H9 (cell line): ENCODE results near the gene MRPL16. TPM values are rescaled to one million over a fixed set of nuclear protein-coding genes. Genes with fewer than 3 reads are reported as not detected.

ENCODE experiments used
- DNase-seq: peaks from one replicate; pipeline ENCODE4 v3.0.0-alpha.2; 2017
- H2AFZ ChIP-seq: one replicate; pipeline ENCODE4 v1.6.1; 2013; ENCODE audit warnings: mild to moderate bottlenecking, low read length, control low read depth, moderate library complexity
- H2AK5ac ChIP-seq: 2 replicates; pipeline ENCODE4 v1.6.1; 2013; ENCODE audit warnings: low read length, control low read depth, mixed read lengths; ENCODE audit not compliant: insufficient read length
- H2BK120ac ChIP-seq: one replicate; pipeline ENCODE4 v1.6.1; 2013; ENCODE audit warnings: low read depth, mild to moderate bottlenecking, low read length, control low read depth, inconsistent platforms; ENCODE audit not compliant: poor library complexity, severe bottlenecking
- H2BK12ac ChIP-seq: 2 replicates; pipeline ENCODE4 v1.6.1; 2013; ENCODE audit warnings: low read length, control low read depth, mixed read lengths, low read depth; ENCODE audit not compliant: insufficient read length
- H2BK15ac ChIP-seq: 2 replicates; pipeline ENCODE4 v1.6.1; 2013; ENCODE audit warnings: low read depth, low read length, control low read depth
- H2BK20ac ChIP-seq: one replicate; pipeline ENCODE4 v1.6.1; 2013; ENCODE audit warnings: low read depth, mild to moderate bottlenecking, low read length, control low read depth, inconsistent platforms; ENCODE audit not compliant: poor library complexity, severe bottlenecking
- H2BK5ac ChIP-seq: 2 replicates; pipeline ENCODE4 v1.6.1; 2013; ENCODE audit warnings: low read length, control low read depth, mixed read lengths; ENCODE audit not compliant: insufficient read length
- H3K14ac ChIP-seq: 2 replicates; pipeline ENCODE4 v1.6.1; 2013; ENCODE audit warnings: low read length, control low read depth; ENCODE audit not compliant: insufficient read depth
- H3K18ac ChIP-seq: 2 replicates; pipeline ENCODE4 v1.6.1; 2013; ENCODE audit warnings: low read depth, mild to moderate bottlenecking, mixed read lengths, low read length, control low read depth; ENCODE audit not compliant: insufficient read length
- H3K23ac ChIP-seq: 2 replicates; pipeline ENCODE4 v1.6.1; 2013; ENCODE audit warnings: low read length, control low read depth, mixed read lengths, low read depth; ENCODE audit not compliant: insufficient read length
- H3K23me2 ChIP-seq: 2 replicates; pipeline ENCODE4 v1.6.1; 2013; ENCODE audit warnings: low read depth, mild to moderate bottlenecking, mixed read lengths, low read length, control low read depth; ENCODE audit not compliant: insufficient read length, poor library complexity, severe bottlenecking
- H3K27ac ChIP-seq: 2 replicates; pipeline ENCODE4 v1.5.1; 2013; ENCODE audit warnings: low read length, control low read depth, mixed read lengths, low read depth; ENCODE audit not compliant: insufficient read length
- H3K27me3 ChIP-seq: 2 replicates; pipeline ENCODE4 v1.6.1; 2013; ENCODE audit warnings: low read length, control low read depth, inconsistent platforms; ENCODE audit not compliant: insufficient read depth
- H3K4ac ChIP-seq: 2 replicates; pipeline ENCODE4 v1.6.1; 2013; ENCODE audit warnings: low read depth, mild to moderate bottlenecking, control low read depth, inconsistent platforms, low read length, moderate library complexity
- H3K4me1 ChIP-seq: 2 replicates; pipeline ENCODE4 v1.6.1; 2013; ENCODE audit warnings: low read length, control low read depth, inconsistent platforms; ENCODE audit not compliant: insufficient read depth
- H3K4me2 ChIP-seq: 2 replicates; pipeline ENCODE4 v1.6.1; 2013; ENCODE audit warnings: low read length, control low read depth, mixed read lengths; ENCODE audit not compliant: insufficient read length, insufficient read depth
- H3K56ac ChIP-seq: 2 replicates; pipeline ENCODE4 v1.6.1; 2013; ENCODE audit warnings: low read depth, mild to moderate bottlenecking, mixed read lengths, low read length, control low read depth; ENCODE audit not compliant: insufficient read length
- H3K79me1 ChIP-seq: 2 replicates; pipeline ENCODE4 v1.6.1; 2013; ENCODE audit warnings: low read depth, mild to moderate bottlenecking, moderate library complexity, low read length, control low read depth, inconsistent platforms; ENCODE audit not compliant: insufficient read depth, poor library complexity, severe bottlenecking
- H3K79me2 ChIP-seq: 2 replicates; pipeline ENCODE4 v1.6.1; 2013; ENCODE audit warnings: low read length, control low read depth, inconsistent platforms; ENCODE audit not compliant: insufficient read depth
- H3K9ac ChIP-seq: 2 replicates; pipeline ENCODE4 v1.6.1; 2013; ENCODE audit warnings: low read length, control low read depth, mixed read lengths; ENCODE audit not compliant: insufficient read length; ENCODE audit errors: extremely low read depth
- H3K9me3 ChIP-seq: one replicate; pipeline ENCODE4 v1.6.1; 2013; ENCODE audit warnings: low read depth, low read length, inconsistent platforms; ENCODE audit not compliant: control insufficient read depth
- H3T11ph ChIP-seq: one replicate; pipeline ENCODE4 v1.6.1; 2013; ENCODE audit warnings: mild to moderate bottlenecking, low read length, control low read depth, inconsistent platforms
- H4K20me1 ChIP-seq: one replicate; pipeline ENCODE4 v1.6.1; 2013; ENCODE audit not compliant: control insufficient read depth, insufficient read length, insufficient read depth
- H4K5ac ChIP-seq: 2 replicates; pipeline ENCODE4 v1.6.1; 2013; ENCODE audit warnings: low read depth, mild to moderate bottlenecking, mixed read lengths, low read length, control low read depth; ENCODE audit not compliant: insufficient read length
- H4K8ac ChIP-seq: replicated peaks from 2 replicates; pipeline ENCODE4 v1.6.1; 2013; ENCODE audit warnings: low read length, control low read depth, mixed read lengths, low read depth; ENCODE audit not compliant: insufficient read length
- H4K91ac ChIP-seq: 2 replicates; pipeline ENCODE4 v1.6.1; 2013; ENCODE audit warnings: low read depth, mild to moderate bottlenecking, moderate library complexity, mixed read lengths, low read length, control low read depth; ENCODE audit not compliant: insufficient read length
- H3K27ac Mint-ChIP-seq, 3 experiments: 2 replicates in 2 of 3; 3 replicates in 1 of 3; pipeline ENCODE4 v1.8.0; 2020 to 2021; ENCODE audit warnings: mixed read lengths in 3 of 3, mild to moderate bottlenecking in 1 of 3, moderate library complexity in 1 of 3
- H3K27me3 Mint-ChIP-seq: 2 replicates; pipeline ENCODE4 v1.8.0; 2021; ENCODE audit warnings: low read depth, mild to moderate bottlenecking, moderate library complexity, mixed read lengths
- H3K36me3 Mint-ChIP-seq, 3 experiments: 2 replicates in 2 of 3; 3 replicates in 1 of 3; pipeline ENCODE4 v1.8.0; 2020 to 2021; ENCODE audit warnings: low read depth in 3 of 3, mixed read lengths in 3 of 3; ENCODE audit not compliant: insufficient read depth in 1 of 3
- H3K4me1 Mint-ChIP-seq, 2 experiments: 2 replicates each; pipeline ENCODE4 v1.8.0; 2020; ENCODE audit warnings: mixed read lengths in 2 of 2
- H3K4me3 Mint-ChIP-seq, 2 experiments: 2 replicates in 1 of 2; 3 replicates in 1 of 2; pipeline ENCODE4 v1.8.0; 2020 to 2021; ENCODE audit warnings: mild to moderate bottlenecking in 2 of 2, mixed read lengths in 2 of 2, moderate library complexity in 1 of 2
- H3K9me3 Mint-ChIP-seq, 2 experiments: 2 replicates in 1 of 2; 3 replicates in 1 of 2; pipeline ENCODE4 v1.8.0; 2020; ENCODE audit warnings: mild to moderate bottlenecking in 2 of 2, mixed read lengths in 2 of 2, moderate library complexity in 1 of 2
- CTCF ChIP-seq: fragments of 200-600 bp; sonication (generic); conservative IDR thresholded peaks from 3 replicates; pipeline ENCODE4 v1.8.0; 2021; ENCODE audit warnings: antibody characterized with exemption, mild to moderate bottlenecking
- WGBS: extraction: QIAGEN DNeasy Blood & Tissue Kit; methylation state at CpG from one replicate; pipeline ENCODE4 v1.1.7; 2013; ENCODE audit warnings: missing lambda C conversion rate, low lambda C conversion rate, mixed read lengths; ENCODE audit not compliant: insufficient read length; ENCODE audit errors: extremely low coverage; 5-methylcytosine and 5-hydroxymethylcytosine counted together
- total RNA-seq: library from RNA; stranded (reverse); gene quantifications from 2 replicates; pipeline ENCODE4 v1.2.1, GENCODE V29; 2021

MRPL16 gene
- total RNA-seq, 1 experiment from 2014 or later, result 87.1 TPM

GRCh38 chr11:59767225-59767611 is 43.4 kb downstream of the MRPL16 start:
- Histone ChIP-seq H3K23me2 (no peaks in the 10 kb centered on the region), H3K56ac (no peak overlapping the region), H3K4me1 (no peaks in the 10 kb centered on the region; the same call in 1 of the 2 replicates), H3K9me3 (no peaks in the 10 kb centered on the region), H3K79me2 (peaks cover 21% of the 10 kb centered on the region; the same call in 1 of the 2 replicates), H4K5ac (no peak overlapping the region), H4K8ac (no peak overlapping the region), H3K9ac (no peak overlapping the region), H4K91ac (no peak overlapping the region), H2BK5ac (no peak overlapping the region), H2BK120ac (no peak overlapping the region), H2AFZ (no peak overlapping the region), H3T11ph (no peak overlapping the region), H3K27me3 (no peaks in the 10 kb centered on the region), H2BK15ac (no peak overlapping the region), H3K4me2 (no peak overlapping the region), H2BK20ac (no peak overlapping the region), H4K20me1 (no peaks in the 10 kb centered on the region), H3K14ac (no peak overlapping the region), H3K79me1 (peaks cover 13% of the 10 kb centered on the region), H2AK5ac (no peak overlapping the region), H3K23ac (no peak overlapping the region), H2BK12ac (no peak overlapping the region), H3K18ac (no peak overlapping the region), H3K27ac (no peak overlapping the region), H3K4ac (no peak overlapping the region)
- no peak for DNase-seq
- WGBS, result no CpG with 5 or more reads among the region's 1 CpG
- Mint-ChIP-seq H3K4me1 (peaks cover 5 to 6% of the 10 kb centered on the region in 2 experiments; a peak in 2 of 4 replicates), H3K27me3 (no peaks in the 10 kb centered on the region), H3K36me3 (peaks cover 0 to 3% (median 0%) of the 10 kb centered on the region in 3 experiments; a peak in 3 of 7 replicates), H3K9me3 (no peaks in the 10 kb centered on the region), H3K27ac (0 out of 7 replicates have a peak overlapping the region, but pooled peaks of 1 of the 3 experiments have one; percentile 66), H3K4me3 (no peak overlapping the region)
- TF ChIP-seq CTCF, result no peak
